Measurements from ENCODE around the gene LTB.

GRCh38 chr6:31548544-31548873 lies 33.7 kb downstream of the LTB start:
- TF ChIP-seq CTCF (IDR thresholded peaks at IDR 0.05; ENCODE audit: poor library complexity) = no peak
- TF ChIP-seq EZH2 (IDR thresholded peaks at IDR 0.05; ENCODE audit: borderline replicate concordance) = no peak

Measured in hepatocyte (in vitro differentiated cells).